ENCODE data around the gene ITGB1BP1.

Gene ITGB1BP1

DNA sequence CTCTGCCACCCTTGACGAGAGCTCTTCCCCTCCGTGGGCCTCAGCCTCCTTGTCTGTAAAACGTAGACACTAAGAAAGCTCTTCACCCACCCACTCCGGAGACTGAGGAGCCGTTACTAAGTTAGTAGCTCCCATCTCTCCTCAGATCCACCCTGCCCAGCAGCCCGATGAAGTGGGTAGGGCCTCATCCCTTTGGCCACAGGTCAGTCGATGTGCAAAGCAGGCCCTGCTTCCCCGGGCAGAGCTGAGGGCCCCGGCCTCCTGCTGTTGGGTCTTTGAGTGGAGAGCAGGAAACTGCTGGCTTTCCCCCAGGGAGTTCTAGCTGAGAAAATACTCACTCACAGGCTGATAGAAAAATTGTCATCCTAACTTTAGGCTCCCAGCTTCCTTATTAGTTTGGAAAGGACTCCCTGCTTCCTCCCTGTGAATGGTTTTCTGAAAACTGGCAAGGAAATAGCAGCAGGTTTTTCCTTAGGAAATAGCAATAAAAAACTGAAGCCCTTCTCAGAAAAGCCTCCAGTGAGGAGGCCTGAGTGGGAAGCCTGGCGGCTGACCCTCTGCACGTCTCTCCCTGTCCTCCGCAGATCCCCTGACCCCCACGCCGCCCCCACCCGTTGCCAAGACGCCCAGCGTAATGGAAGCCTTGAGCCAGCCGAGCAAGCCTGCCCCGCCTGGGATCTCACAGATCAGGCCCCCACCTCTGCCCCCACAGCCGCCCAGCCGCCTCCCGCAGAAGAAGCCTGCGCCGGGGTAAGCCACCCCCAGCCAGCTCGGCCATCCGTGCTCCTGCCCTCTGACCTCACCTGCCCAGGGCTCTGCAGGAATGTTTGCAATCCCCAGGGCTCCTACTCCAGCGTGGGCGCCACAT lies 30.2 kb downstream of the ITGB1BP1 start:
- TF ChIP-seq POLR2AphosphoS5 (IDR thresholded peaks at IDR 0.05; ENCODE audit: low read depth, low read length), result no peak
- TF ChIP-seq FOXP2 (optimal IDR thresholded peaks at IDR 0.05; ENCODE audit: borderline replicate concordance, extremely low read depth, extremely low read length, insufficient read depth), result no peak
- TF ChIP-seq REST (IDR thresholded peaks at IDR 0.05; ENCODE audit: insufficient read depth in 1 of 2, low read depth in 2 of 2, low read length in 2 of 2), result no peak
- TF ChIP-seq TAF1 (IDR thresholded peaks at IDR 0.05; ENCODE audit: borderline replicate concordance, insufficient read depth, low read length), result no peak
- no peak for TF ChIP-seq SIN3A (IDR thresholded peaks at IDR 0.05; ENCODE audit: borderline replicate concordance, insufficient read depth, low read length)

GRCh38 chr2:9391961-9392720 lies 31.2 kb downstream of the ITGB1BP1 start:
- TF ChIP-seq POLR2AphosphoS5 (IDR thresholded peaks at IDR 0.05; ENCODE audit: low read depth, low read length) (no peak), FOXP2 (optimal IDR thresholded peaks at IDR 0.05; ENCODE audit: borderline replicate concordance, extremely low read depth, extremely low read length, insufficient read depth) (no peak), TAF1 (IDR thresholded peaks at IDR 0.05; ENCODE audit: borderline replicate concordance, insufficient read depth, low read length) (no peak), REST (IDR thresholded peaks at IDR 0.05; ENCODE audit: insufficient read depth in 1 of 2, low read depth in 2 of 2, low read length in 2 of 2) (no peak), SIN3A (IDR thresholded peaks at IDR 0.05; ENCODE audit: borderline replicate concordance, insufficient read depth, low read length) (no peak)

- TF ChIP-seq REST (IDR thresholded peaks at IDR 0.05; ENCODE audit: insufficient read depth in 1 of 2, low read depth in 2 of 2, low read length in 2 of 2) (no peak), TAF1 (IDR thresholded peaks at IDR 0.05; ENCODE audit: borderline replicate concordance, insufficient read depth, low read length) (no peak), SIN3A (IDR thresholded peaks at IDR 0.05; ENCODE audit: borderline replicate concordance, insufficient read depth, low read length) (no peak), POLR2AphosphoS5 (IDR thresholded peaks at IDR 0.05; ENCODE audit: low read depth, low read length) (no peak), FOXP2 (optimal IDR thresholded peaks at IDR 0.05; ENCODE audit: borderline replicate concordance, extremely low read depth, extremely low read length, insufficient read depth) (no peak)
These were observed 32.3 kb downstream of the ITGB1BP1 start for GRCh38 chr2:9390991-9391390.

DNA sequence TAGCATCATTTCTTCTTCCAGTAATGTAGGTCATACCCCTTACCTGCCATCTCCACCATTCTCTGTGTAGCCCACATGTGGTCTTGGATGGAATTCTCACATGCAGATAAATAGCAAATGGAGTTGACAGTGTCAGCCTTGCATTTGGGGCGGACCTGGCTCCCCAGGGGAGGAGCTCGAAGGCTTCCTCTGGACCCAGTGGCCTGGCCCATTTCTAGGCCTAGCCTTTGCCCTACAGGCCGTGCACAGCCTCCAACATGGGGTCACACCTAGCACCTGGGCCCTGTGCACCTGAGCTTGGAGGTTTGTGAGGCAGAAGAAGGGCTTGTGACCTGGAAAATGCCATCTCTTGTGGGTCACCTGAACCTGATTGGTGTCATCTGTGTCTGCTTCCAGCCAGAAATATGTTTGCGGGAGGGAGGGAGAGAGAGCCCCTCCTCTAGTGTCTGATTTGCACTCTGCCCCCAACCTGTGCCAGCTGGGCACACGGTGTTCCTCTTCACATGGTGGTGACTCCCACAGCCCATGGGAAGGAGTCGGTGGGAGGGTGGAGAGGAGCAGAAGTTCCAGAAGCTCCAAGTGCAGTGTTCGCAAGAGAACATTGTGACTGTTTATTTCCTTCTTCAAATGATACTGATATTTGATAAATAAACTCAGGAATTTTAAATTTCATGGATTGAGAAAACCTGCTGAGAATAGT lies 33.0 kb downstream of the ITGB1BP1 start:
- no peak for TF ChIP-seq POLR2AphosphoS5 (IDR thresholded peaks at IDR 0.05; ENCODE audit: low read depth, low read length)
- no peak for TF ChIP-seq REST (IDR thresholded peaks at IDR 0.05; ENCODE audit: insufficient read depth in 1 of 2, low read depth in 2 of 2, low read length in 2 of 2)
- TF ChIP-seq TAF1 (IDR thresholded peaks at IDR 0.05; ENCODE audit: borderline replicate concordance, insufficient read depth, low read length), result no peak
- no peak for TF ChIP-seq FOXP2 (optimal IDR thresholded peaks at IDR 0.05; ENCODE audit: borderline replicate concordance, extremely low read depth, extremely low read length, insufficient read depth)
- TF ChIP-seq SIN3A (IDR thresholded peaks at IDR 0.05; ENCODE audit: borderline replicate concordance, insufficient read depth, low read length), result no peak

Measured in PFSK-1 (cell line).